Stimulated activated CD8-positive, alpha-beta memory T cell treated with anti-CD3 and anti-CD28 coated beads, Interleukin-4, amount 100 ng/mL, for 4 hours (primary cell): ENCODE data around the gene KLRF2.

Source experiments
- DNase-seq, 2 donors: peaks; one replicate each; pipeline ENCODE4 v3.0.0-alpha.2; 2020; ENCODE audit warnings: low read depth in 2 of 2, low spot score in 1 of 2

Gene KLRF2

DNA sequence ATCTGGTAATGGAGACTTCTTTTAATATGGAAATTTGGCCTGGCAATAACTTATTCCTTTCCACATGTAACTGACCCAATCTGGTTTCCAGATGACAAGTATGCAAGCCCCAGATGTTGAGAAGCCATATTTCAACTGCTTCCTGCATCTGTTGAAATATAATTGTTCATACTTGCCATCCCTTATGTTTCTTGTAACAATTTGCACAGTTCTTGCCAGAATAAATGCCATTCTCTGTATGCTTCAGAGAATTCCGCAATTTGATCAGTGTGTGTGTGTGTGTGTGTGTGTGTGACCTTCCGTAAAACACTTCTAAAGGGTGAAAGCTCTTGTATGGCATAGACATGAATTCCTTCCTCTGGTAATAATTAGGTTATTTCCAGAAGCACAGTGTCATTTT is 52.7 kb downstream of the KLRF2 start:
- no peak for DNase-seq

DNA sequence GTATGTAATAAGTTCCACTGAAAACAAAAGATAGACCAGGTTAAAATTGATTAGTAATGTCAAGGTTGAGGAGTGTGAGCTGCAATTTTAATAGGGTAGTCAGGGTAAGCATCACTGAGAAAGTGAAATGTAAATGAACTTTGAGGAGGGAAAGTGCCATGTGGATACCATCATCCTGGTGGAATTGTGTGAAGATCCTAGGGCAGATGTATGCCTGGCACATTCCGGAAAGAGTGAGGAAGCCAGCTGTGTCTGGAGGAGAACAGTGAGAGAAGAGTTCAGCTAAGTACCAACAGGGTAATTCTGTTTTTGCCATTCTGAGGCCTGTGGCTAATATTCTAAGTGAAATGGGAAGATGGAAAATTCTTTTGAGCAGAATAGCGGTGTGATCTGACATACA is 53.7 kb downstream of the KLRF2 start:
- DNase-seq = no peak

DNA sequence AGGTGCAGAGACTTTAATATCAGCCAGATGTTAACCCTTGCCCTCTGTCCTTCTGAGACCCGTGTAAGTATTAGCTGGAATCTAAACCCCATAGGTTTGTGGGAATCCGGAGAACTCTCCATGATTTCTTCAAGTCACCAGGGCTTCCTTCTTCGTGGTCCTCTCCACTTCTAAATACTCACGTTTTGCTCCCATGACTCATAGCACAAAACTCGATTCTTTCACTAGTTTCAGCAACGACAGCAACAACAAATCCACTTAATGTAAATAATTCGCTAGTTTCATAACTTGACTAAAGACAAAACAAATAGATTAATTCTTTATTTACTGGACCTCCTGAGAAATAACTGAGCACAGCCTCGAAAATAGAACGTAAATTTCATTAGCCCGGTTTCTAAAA is 55.3 kb downstream of the KLRF2 start:
- no peak for DNase-seq

DNA sequence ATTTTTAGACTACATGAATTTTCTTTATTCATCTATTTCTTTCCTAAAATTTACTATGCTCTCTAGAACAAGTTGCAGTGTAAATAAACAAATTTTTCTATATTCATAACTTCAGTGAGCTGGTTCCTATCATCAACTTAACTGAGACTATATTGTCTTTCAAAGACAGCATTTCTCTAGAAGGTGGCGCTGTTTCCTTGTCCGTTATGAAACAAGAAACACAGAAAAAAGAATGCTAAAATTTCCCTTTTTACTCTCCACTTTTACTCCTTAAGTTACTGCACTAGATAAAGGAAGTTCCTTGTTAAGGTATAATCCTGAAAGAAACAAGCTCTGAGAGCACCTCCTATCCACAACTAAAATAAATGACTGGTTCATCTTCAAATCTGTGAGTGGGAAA is 59.1 kb downstream of the KLRF2 start:
- no peak for DNase-seq

DNA sequence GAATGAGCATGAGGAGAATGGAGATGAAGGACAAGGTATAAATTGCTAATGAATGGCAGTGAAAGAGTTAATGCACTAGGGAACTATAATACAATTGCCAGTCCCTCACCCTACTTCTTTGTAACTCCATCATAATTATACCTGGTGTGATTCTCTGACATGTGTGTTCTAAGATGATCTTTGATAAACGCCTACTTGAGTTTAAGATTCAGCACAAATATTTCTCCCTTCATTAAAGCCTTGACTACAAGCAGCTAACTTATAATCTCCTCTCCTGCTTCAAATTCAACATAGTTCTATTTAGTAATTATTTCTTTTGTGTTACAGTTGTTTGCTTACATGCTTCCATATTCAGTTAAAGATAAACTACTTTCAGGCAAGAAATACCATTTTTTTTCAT is 60.5 kb downstream of the KLRF2 start:
- DNase-seq = no peak

DNA sequence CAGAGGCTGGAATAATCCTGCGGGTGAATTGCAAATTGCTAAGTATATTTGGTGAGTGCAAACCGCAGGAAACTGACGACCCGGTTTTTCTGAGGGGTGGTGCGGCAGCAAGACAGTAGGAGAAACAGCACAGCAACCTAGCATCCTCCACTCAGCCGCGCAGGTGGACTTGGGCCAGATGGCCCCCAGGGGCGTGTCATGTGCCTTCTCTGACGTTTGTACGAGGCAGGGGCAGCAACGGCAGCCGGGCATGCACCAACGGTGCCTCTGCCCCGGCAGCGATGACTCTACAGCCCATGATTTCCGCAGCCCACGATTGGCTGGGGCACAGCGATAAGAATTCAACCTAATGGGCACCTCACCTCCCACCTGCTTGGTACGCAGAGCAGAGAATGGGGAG is 62.0 kb downstream of the KLRF2 start:
- DNase-seq = no peak

DNA sequence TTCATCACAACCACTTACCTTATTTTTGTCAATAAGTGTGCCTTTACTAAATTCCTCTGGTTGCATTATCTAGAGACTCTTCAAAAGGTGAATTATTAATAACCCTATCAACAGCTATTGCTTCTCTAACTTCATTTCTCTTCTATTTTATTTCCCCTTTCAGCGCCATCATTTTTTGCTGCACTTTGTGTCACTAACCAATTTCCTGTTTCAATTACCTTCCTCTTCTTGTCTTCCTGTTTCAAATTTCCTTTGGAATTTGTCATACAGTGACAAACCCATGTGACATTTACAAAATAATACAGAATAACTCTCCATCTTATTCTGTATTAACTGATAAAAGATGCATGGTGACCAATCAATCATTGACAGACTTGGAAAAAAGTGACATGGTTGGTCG is 63.1 kb downstream of the KLRF2 start:
- no peak for DNase-seq
